DOHH2 (cell line): ENCODE results near the gene PPP2R2B.

ENCODE experiments used
- H3F3A ChIP-seq: fragments of 200-600 bp; sonication (generic), shearing (Covaris generic); 2 replicates; pipeline ENCODE4 v1.6.0; 2016; ENCODE audit warnings: antibody characterized with exemption, mild to moderate bottlenecking; ENCODE audit not compliant: control insufficient read depth, insufficient read depth
- H3K27ac ChIP-seq: fragments of 200-600 bp; sonication (generic); 2 replicates; pipeline ENCODE4 v1.5.1; 2014; ENCODE audit warnings: low read depth, mild to moderate bottlenecking, low read length, moderate library complexity
- H3K27me3 ChIP-seq: fragments of 200-600 bp; sonication (generic); 2 replicates; pipeline ENCODE4 v1.6.1; 2014; ENCODE audit warnings: mild to moderate bottlenecking, low read length, mixed read lengths; ENCODE audit not compliant: control insufficient read depth
- H3K36me3 ChIP-seq: fragments of 200-600 bp; sonication (generic); 2 replicates; pipeline ENCODE4 v1.6.1; 2014; ENCODE audit warnings: mild to moderate bottlenecking, low read length, moderate library complexity, mixed read lengths; ENCODE audit not compliant: control insufficient read depth
- H3K4me1 ChIP-seq: fragments of 200-600 bp; sonication (generic); 2 replicates; pipeline ENCODE4 v1.6.1; 2014; ENCODE audit warnings: mild to moderate bottlenecking, low read length, mixed read lengths; ENCODE audit not compliant: control insufficient read depth
- H3K4me2 ChIP-seq: fragments of 200-600 bp; sonication (generic); 2 replicates; pipeline ENCODE4 v1.6.0; 2014; ENCODE audit warnings: mild to moderate bottlenecking, low read length, moderate library complexity
- H3K4me3 ChIP-seq: fragments of 200-600 bp; sonication (generic); 2 replicates; pipeline ENCODE4 v1.5.1; 2014; ENCODE audit warnings: mild to moderate bottlenecking, low read length, mixed read lengths
- H3K79me2 ChIP-seq: fragments of 200-600 bp; sonication (generic); 2 replicates; pipeline ENCODE4 v1.6.1; 2014; ENCODE audit warnings: mild to moderate bottlenecking, low read length, mixed read lengths; ENCODE audit not compliant: control insufficient read depth
- H3K9me2 ChIP-seq: fragments of 200-600 bp; sonication (generic); replicated peaks from 2 replicates; pipeline ENCODE4 v1.6.1; 2014; ENCODE audit warnings: mild to moderate bottlenecking, low read length, mixed read lengths; ENCODE audit not compliant: control insufficient read depth
- H3K9me3 ChIP-seq: fragments of 200-600 bp; sonication (generic); 2 replicates; pipeline ENCODE4 v1.6.1; 2014; ENCODE audit warnings: antibody characterized with exemption, low read length, mixed read lengths; ENCODE audit not compliant: control insufficient read depth, insufficient read depth
- H4K20me1 ChIP-seq: fragments of 200-600 bp; sonication (generic); 2 replicates; pipeline ENCODE4 v1.6.0; 2014; ENCODE audit warnings: low read depth, mild to moderate bottlenecking, antibody characterized with exemption, low read length, moderate library complexity; ENCODE audit not compliant: control insufficient read depth, insufficient read depth
- CTCF ChIP-seq: fragments of 200-600 bp; sonication (generic); IDR thresholded peaks from one replicate; pipeline ENCODE4 v1.5.1; 2014; ENCODE audit warnings: antibody characterized with exemption, mild to moderate bottlenecking, low read depth, low read length; ENCODE audit not compliant: poor library complexity, severe bottlenecking
- EZH2phosphoT487 ChIP-seq: fragments of 200-600 bp; sonication (generic); IDR thresholded peaks from 2 replicates; pipeline ENCODE4 v1.6.1; 2017; ENCODE audit warnings: borderline replicate concordance, mild to moderate bottlenecking, antibody characterized with exemption, low read length, moderate library complexity, mixed read lengths

PPP2R2B gene

GRCh38 chr5:146606893-146607292, 271.7 kb downstream of the PPP2R2B start:
- H3K27ac ChIP-seq: no peak overlapping the region
- H3K4me3 ChIP-seq: no peak overlapping the region
- H3K36me3 ChIP-seq: no peaks in the 10 kb centered on the region
- H3K9me2 ChIP-seq: no peaks in the 10 kb centered on the region
- H3K4me2 ChIP-seq: no peak overlapping the region
- H4K20me1 ChIP-seq: no peaks in the 10 kb centered on the region
- H3K9me3 ChIP-seq: no peaks in the 10 kb centered on the region
- H3K4me1 ChIP-seq: no peaks in the 10 kb centered on the region
- no peak for TF ChIP-seq CTCF
- TF ChIP-seq EZH2phosphoT487: no peak
- H3K79me2 ChIP-seq: no peaks in the 10 kb centered on the region
- H3K27me3 ChIP-seq: no peaks in the 10 kb centered on the region
- no peaks in the 10 kb centered on the region for H3F3A ChIP-seq

GRCh38 chr5:146600376-146600775, 278.2 kb downstream of the PPP2R2B start:
- H3K27me3 ChIP-seq: peaks cover 3% of the 10 kb centered on the region; the same call in 1 of the 2 replicates

GRCh38 chr5:146599261-146599660, 279.3 kb downstream of the PPP2R2B start:
- Histone ChIP-seq H3K36me3 (no peaks in the 10 kb centered on the region), H3K9me3 (no peaks in the 10 kb centered on the region), H3K79me2 (no peaks in the 10 kb centered on the region), H3K4me2 (no peak overlapping the region), H3K4me1 (no peaks in the 10 kb centered on the region), H3K27me3 (peaks cover 3% of the 10 kb centered on the region; the same call in 1 of the 2 replicates), H3K27ac (no peak overlapping the region), H4K20me1 (no peaks in the 10 kb centered on the region), H3K4me3 (no peak overlapping the region), H3F3A (no peaks in the 10 kb centered on the region), H3K9me2 (no peaks in the 10 kb centered on the region)
- no peak for TF ChIP-seq CTCF
- no peak for TF ChIP-seq EZH2phosphoT487

More at GRCh38 chr5:146600376-146600775, 278.2 kb downstream of the PPP2R2B start:
- no peaks in the 10 kb centered on the region for H3F3A ChIP-seq
- no peaks in the 10 kb centered on the region for H3K9me2 ChIP-seq
- H4K20me1 ChIP-seq: no peaks in the 10 kb centered on the region
- no peak overlapping the region for H3K4me2 ChIP-seq
- no peaks in the 10 kb centered on the region for H3K9me3 ChIP-seq
- H3K79me2 ChIP-seq: no peaks in the 10 kb centered on the region
- H3K4me3 ChIP-seq: no peak overlapping the region
- H3K4me1 ChIP-seq: no peaks in the 10 kb centered on the region
- TF ChIP-seq CTCF (no peak), EZH2phosphoT487 (no peak)
- no peaks in the 10 kb centered on the region for H3K36me3 ChIP-seq
- H3K27ac ChIP-seq: no peak overlapping the region

GRCh38 chr5:146595088-146595487, 283.5 kb downstream of the PPP2R2B start:
- H3K4me3 ChIP-seq: no peak overlapping the region
- H3K9me3 ChIP-seq: no peaks in the 10 kb centered on the region
- no peaks in the 10 kb centered on the region for H3K36me3 ChIP-seq
- TF ChIP-seq CTCF: no peak
- TF ChIP-seq EZH2phosphoT487: no peak
- H3K27ac ChIP-seq: no peak overlapping the region
- H3F3A ChIP-seq: no peaks in the 10 kb centered on the region
- H3K79me2 ChIP-seq: no peaks in the 10 kb centered on the region
- no peak overlapping the region for H3K4me2 ChIP-seq
- peaks cover 3% of the 10 kb centered on the region; the same call in 1 of the 2 replicates for H3K27me3 ChIP-seq
- H4K20me1 ChIP-seq: no peaks in the 10 kb centered on the region
- no peaks in the 10 kb centered on the region for H3K4me1 ChIP-seq
- no peaks in the 10 kb centered on the region for H3K9me2 ChIP-seq
